A204.1 (cell line): ENCODE results near the gene CLN6.
"Not testable (repeated sequence)": the region's sequence is repeated elsewhere in the genome, so short reads cannot be mapped to it uniquely, and the experiment has no call there.

Source experiments
- FAIRE-seq: peaks from 2 replicates; lab custom pipeline; 2012; peaks lifted over from hg19 to GRCh38; lab: Jason Lieb, UNC

Gene CLN6

DNA sequence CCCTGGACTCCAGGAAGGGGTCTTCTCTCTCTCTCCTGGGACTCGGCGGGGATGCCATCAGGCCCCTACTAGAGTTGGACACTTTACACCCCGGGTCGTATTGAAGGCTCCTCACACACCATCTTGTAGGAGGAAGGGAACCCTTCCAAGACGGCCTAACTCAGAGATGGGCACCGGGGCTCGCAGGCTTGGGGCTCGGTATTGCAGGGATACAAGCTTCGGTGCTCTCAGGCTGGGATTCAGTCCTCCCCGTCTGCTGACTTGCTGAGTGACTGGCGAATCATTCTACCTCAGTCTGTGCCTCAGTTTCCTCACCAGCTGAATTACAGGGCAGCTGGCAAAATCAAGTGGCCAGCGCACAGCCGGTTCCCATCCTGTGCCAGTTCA is 24.0 kb downstream of the CLN6 start:
- no peak for FAIRE-seq

DNA sequence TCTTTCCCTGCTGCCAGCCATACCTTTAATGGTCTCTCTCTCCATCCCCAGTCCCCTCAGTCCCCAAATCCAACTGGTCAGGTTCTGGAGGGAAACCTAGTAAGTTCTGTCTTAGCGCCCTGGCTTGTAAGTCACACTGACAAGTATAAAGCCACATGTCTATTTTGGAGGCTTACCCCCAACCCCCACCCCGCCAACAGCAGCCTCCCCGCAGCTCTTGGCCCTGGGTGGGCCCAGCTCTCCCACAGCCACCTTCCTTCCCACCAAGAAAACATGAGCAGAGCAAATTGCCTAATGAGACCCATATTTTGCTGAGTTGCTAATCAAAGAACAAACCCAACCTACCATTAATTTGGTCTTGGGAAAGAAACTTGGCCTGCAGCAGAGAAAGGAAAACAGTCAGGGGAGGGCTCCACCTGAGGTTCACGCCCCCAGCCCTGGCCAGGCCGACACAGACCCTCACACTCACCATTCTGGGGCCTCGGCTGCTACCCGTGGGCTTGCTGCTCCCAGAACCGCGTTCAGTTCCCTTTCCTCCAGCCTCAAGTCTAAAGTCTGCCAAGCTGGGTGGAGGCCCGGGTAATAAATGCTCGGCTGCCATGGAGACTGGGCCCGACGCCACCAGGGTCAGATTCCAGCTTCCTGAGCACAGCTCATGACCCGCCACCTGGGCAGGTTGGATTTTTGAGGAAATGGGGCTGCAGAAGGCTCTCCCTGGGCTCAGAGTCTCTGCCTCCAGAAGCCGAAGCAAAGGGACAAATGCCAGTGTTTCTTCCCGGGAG is 24.6 kb downstream of the CLN6 start, which contains the start of gene CALML4:
Gene CALML4 (minus strand): TSS at position 557 of the 782 bp plus-strand sequence. CDS start 85 bp downstream, at position 472.
- FAIRE-seq = no peak

GRCh38 chr15:68204361-68204760 is 25.2 kb downstream of the CLN6 start:
- FAIRE-seq = no peak

DNA sequence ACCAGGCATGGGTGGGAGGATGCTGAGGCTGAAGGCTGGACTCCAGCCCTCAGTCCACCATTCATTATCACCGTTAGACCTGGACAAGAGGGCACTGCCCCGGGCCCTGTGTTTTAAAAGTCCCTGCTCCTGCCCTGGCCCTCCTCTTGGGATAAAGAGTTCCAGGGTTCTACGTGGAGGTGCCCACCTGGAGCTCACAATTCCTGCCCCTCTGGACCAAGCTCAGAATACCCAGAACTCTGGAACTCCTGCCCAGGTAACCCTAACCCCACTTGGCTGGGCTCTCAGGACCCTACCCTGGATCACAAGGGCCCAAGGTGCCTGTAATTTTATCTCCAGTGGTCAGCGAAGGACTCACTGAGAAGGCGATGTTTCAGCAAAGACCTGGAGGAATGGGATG is 25.6 kb downstream of the CLN6 start:
- FAIRE-seq = no peak

GRCh38 chr15:68203486-68203885 is 26.0 kb downstream of the CLN6 start:
- no peak for FAIRE-seq

GRCh38 chr15:68202994-68203393 is 26.5 kb downstream of the CLN6 start:
- FAIRE-seq = not testable (repeated sequence)

DNA sequence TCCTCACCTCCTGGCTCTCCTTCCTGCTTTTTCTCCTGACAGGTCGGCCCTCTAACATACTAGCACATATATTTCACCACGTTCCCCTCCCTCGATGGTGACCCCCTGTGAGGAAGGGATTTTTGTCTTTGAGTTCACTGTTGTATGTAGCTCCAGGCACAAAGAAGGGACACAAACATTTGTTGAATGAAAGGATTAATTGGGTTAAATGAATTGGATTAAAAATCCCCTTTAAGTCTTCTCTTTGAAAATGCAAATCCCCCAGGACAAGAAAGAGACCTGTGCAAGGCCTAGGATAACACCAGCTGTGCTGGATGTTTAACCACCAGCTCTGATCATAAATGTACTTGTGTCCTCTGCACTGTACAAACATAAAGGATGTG is 27.7 kb downstream of the CLN6 start:
- no peak for FAIRE-seq

- no peak for FAIRE-seq
Observed at GRCh38 chr15:68201153-68201878, 28.2 kb downstream of the CLN6 start.

- no peak for FAIRE-seq
Observed at GRCh38 chr15:68200016-68200861, 29.3 kb downstream of the CLN6 start.

DNA sequence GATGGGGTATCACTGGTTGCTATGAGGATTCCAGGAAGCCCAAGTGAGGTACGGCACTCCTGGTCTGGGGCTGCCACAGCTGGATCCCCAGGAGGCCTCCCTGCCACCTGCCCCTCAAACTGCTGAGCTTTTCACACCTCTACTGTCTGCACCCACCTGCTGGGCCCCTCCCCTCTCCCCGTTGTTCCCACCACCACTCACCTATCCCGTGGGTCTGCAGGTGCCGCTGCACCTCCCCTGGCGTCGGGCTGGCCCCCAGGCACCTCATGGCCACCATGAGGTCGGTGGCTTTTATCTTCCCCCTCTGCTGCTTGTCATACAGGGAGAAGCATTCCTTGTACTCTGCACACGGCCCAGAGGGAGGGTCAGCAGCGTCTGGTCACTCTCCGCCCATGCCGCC is 30.2 kb downstream of the CLN6 start:
- no peak for FAIRE-seq

- FAIRE-seq = no peak
Observed at GRCh38 chr15:68197661-68198437, 31.7 kb downstream of the CLN6 start.

GRCh38 chr15:68197170-68197492 is 32.4 kb downstream of the CLN6 start:
- FAIRE-seq = no peak

- no peak for FAIRE-seq
Observed at GRCh38 chr15:68196445-68197169, 32.9 kb downstream of the CLN6 start.

DNA sequence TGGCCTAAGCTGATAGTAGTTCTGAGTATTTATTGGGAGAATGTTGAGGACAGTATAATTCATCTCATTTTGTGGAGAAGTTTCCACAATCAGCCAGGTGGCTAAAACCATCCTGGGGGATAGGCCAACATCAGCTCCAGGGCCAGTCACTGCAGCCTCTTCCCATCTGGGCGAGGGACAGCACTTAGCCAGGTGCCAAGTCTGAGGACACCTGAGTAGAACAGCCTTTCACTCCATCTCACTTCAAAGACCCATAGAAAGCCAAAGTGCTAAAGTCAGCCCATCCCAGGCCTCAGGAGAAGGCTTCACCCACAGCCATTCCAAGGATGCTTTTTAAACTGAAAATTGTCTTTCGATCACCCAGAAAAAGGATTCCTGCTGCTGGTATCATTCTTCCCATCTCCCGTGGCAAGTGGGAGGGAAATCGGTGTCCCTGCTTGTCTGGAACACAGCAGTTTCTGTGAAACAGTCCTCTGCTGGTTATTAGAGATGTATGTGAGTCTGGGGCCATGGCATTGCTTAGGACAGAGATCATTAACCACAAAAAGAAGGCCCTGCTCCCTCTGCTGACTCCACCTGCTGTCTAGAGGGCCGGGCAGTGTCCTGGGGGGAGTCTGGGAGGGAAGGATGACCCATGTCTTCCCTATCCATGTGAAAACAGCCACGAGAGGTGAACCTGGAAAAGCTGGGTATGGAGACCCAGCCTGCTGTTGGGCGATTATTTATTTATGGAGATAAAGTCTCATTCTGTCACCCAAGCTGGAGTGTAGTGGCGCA is 34.0 kb downstream of the CLN6 start:
- FAIRE-seq = no peak

DNA sequence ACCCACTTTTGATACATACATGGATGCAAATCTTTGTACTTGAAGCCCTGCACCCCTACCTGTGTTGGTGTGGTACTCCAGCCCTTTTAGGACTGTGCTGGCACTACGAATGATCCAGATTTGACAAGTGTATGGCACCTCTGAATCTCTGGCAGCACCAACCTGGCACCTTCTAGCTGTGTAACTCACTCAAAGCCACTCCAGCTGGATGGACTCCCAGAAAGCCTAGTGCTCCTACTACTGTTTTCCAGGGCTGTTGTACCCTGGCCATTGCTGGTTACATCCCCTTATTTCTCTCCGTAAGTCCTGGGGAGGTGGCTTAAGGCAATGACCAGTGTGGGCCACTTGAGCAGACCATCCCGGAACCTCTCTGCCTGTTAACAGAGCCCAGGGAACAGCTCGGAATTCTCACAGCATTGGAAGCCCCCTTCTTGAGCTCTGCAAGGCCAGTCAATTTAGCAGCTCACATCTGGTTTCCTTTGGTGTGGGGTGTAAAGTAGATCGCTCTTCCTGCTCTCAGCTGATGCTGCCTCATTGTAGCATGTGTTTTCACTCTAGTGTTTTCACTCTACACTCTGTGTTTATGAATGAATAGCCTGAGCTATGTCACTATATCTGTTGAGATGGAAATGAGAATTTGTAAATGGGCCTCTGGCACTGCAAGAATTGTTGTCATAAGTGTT is 36.6 kb downstream of the CLN6 start:
- FAIRE-seq = no peak

DNA sequence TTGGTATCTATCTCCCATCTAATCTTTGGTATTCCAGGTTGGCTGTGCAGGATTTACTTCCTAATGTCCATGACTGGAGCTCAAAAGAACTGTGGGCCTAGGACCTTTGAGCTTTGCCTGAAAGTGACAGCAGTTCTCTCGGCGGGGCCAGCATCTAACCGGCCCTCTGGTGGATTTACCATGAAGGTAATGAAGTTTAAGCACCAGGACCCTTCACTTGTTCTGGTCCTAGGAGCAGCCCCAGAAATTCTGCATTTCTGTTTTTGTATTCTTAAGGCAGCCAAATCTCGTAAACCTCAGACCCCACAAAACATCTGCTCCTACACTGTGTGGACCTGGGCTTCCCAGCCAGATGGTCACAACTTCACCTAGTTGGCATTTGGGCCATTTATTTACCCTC is 37.4 kb downstream of the CLN6 start:
- no peak for FAIRE-seq

DNA sequence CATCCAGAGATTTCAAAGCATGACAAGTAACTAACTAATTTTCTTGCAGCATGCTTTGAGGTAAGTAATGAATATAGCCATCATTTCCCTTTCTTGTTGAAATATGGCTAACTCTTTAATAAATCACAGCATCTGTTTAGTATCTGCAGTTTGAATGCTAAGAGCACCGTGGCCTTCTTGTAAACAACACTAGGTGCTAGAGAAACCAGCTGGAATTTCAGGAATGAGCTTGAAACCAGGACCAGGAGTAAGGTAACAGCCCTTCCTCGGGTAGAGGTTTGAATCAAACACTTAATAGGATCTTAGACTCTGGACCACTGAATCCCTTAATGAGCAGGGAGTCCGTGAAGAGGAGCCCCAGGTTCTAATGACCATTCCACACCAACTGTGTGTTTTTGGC is 38.0 kb downstream of the CLN6 start:
- no peak for FAIRE-seq

GRCh38 chr15:68190048-68190447 is 39.5 kb downstream of the CLN6 start:
- FAIRE-seq = no peak

DNA sequence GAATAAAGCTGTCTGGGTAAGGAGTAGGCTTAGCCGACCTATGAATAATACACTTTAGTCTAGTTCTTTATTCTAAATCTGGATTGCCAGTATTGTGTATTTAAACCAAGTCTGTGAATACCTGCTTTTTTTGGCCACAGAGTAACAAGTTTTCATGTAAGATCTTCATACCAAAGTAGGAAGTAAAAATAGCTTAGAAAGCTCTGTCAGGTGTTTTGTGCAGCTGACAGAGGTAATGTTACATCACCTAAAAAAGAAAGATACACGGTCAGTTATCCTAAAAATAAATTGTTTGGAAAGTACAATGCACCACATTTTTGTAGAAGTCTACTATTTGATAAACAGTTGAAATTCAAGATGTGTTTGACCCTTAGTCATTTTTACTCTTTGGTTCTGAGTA is 40.9 kb downstream of the CLN6 start:
- no peak for FAIRE-seq

DNA sequence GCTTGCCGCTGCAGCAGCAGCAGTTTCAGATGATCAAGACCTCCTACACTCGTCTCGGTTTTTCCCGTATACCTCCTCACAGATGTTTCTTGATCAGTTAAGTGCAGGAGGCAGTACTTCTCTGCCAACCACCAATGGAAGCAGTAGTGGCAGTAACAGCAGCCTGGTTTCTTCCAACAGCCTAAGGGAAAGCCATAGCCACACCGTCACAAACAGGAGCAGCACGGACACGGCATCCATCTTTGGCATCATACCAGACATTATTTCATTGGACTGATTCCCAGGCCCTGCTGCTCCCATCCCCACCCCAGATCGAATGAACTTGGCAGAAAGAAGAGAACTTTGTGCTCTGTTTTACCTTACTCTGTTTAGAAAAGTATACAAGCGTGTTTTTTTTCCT is 42.0 kb downstream of the CLN6 start:
- FAIRE-seq = no peak
